Gastrocnemius medialis (tissue), 4 donors: ENCODE results near the gene TMEM18.

Source experiments
- POLR2A ChIP-seq, 2 donors: fragments of 450-650 bp; IDR thresholded peaks; one replicate each; pipeline ENCODE4 v1.6.1; 2017; ENCODE audit warnings: antibody characterized with exemption in 2 of 2, mild to moderate bottlenecking in 2 of 2, moderate library complexity in 2 of 2
- TF ChIP-seq, protein P1 (sequence below), 5 experiments: fragments of 450-650 bp in 3 of 5; fragments of 200-600 bp in 2 of 5; sonication (generic) in 2 of 5; IDR thresholded peaks in 4 of 5; conservative IDR thresholded peaks in 1 of 5; 1 replicate in 4 of 5; 2 replicates in 1 of 5; pipeline ENCODE4 v1.5.1; 2016 to 2019; ENCODE audit warnings: antibody characterized with exemption in 5 of 5, mild to moderate bottlenecking in 3 of 5, moderate library complexity in 3 of 5

DNA sequence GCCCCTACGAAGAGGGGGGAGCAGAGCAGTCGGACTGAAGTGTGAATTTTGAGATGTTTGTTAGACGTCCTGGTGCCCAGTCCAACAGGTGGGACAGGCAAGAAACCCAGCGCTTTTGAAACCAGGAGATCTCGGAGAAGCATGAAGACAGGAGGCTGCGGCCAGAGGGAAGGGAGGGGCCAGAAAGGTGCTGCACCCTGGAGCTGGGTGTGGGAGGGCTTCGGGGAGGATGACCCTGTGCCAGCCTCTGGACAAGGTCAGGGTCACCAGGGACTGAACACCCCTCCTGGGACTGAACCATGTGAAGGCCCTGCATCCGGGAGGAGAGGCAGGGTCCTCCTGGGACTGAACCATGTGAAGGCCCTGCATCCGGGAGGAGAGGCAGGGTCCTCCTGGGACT, 6.1 kb downstream of the TMEM18 start:
- TF ChIP-seq, protein P1, sequence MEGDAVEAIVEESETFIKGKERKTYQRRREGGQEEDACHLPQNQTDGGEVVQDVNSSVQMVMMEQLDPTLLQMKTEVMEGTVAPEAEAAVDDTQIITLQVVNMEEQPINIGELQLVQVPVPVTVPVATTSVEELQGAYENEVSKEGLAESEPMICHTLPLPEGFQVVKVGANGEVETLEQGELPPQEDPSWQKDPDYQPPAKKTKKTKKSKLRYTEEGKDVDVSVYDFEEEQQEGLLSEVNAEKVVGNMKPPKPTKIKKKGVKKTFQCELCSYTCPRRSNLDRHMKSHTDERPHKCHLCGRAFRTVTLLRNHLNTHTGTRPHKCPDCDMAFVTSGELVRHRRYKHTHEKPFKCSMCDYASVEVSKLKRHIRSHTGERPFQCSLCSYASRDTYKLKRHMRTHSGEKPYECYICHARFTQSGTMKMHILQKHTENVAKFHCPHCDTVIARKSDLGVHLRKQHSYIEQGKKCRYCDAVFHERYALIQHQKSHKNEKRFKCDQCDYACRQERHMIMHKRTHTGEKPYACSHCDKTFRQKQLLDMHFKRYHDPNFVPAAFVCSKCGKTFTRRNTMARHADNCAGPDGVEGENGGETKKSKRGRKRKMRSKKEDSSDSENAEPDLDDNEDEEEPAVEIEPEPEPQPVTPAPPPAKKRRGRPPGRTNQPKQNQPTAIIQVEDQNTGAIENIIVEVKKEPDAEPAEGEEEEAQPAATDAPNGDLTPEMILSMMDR (IDR thresholded peaks at IDR 0.05 in 4 of 5, conservative IDR thresholded peaks at IDR 0.05 in 1 of 5): no peak
- no peak for TF ChIP-seq POLR2A (IDR thresholded peaks at IDR 0.05)
